HCT116 (cell line): Measurements from ENCODE around the gene CBLIF. TPM values are rescaled to one million over a fixed set of nuclear protein-coding genes. Genes with fewer than 3 reads are reported as not detected.

Source experiments
- ATAC-seq: fragments of 200-7000 bp; cut with Tn5 transposase; 2 replicates; pipeline ENCODE4 v1.9.1; 2020; ENCODE audit warnings: mild to moderate bottlenecking, moderate library complexity
- Bru-seq: library from RNA; stranded (reverse); fragments of 400-500 nt; gene quantifications from one replicate; lab custom pipeline; 2021; lab: Mats Ljungman, UMichigan
- BruChase-seq, 2 experiments: library from RNA; stranded (reverse); fragments of 400-500 nt; gene quantifications; one replicate each; lab custom pipeline; 2021; lab: Mats Ljungman, UMichigan
- BruUV-seq: library from RNA; stranded (reverse); fragments of 400-500 nt; replicated peaks from 2 replicates; lab custom pipeline; 2021; lab: Mats Ljungman, UMichigan
- CTCF ChIA-PET: fragments of 300-600 bp; sonication (Branson Sonifier 250); formaldehyde crosslinking; loops from one replicate; lab custom pipeline; 2021; ENCODE audit warnings: antibody characterized with exemption; lab: Charles Lee
- POLR2A ChIA-PET: fragments of 300-600, 350-600 bp; sonication (Branson Sonifier 250); formaldehyde crosslinking; loops from one replicate; lab custom pipeline; 2021; ENCODE audit warnings: antibody characterized with exemption; lab: Charles Lee
- RAD21 ChIA-PET, 2 experiments: fragments of 300-600 bp; sonication (Branson Sonifier 250); formaldehyde crosslinking; loops; one replicate each; lab custom pipeline; 2023; ENCODE audit warnings: low total read pairs in 2 of 2; ENCODE audit not compliant: uncharacterized antibody in 2 of 2, unreplicated experiment in 2 of 2, low non-redundant PET in 1 of 2; lab: Charles Lee
- DNase-seq: peaks from one replicate; pipeline ENCODE4 v3.0.0-alpha.2; 2010; ENCODE audit warnings: low read depth, low spot score
- H2AFZ ChIP-seq: fragments of 200-600 bp; shearing (Covaris generic), sonication (generic); 2 replicates; pipeline ENCODE4 v1.6.1; 2017; ENCODE audit warnings: low read depth, mixed run types, mixed read lengths, antibody characterized with exemption, low read length; ENCODE audit not compliant: poor library complexity, severe bottlenecking
- H3K27ac ChIP-seq: 2 replicates; pipeline ENCODE4 v1.5.1; 2012; ENCODE audit warnings: low read depth, low read length
- H3K27me3 ChIP-seq: fragments of 200-600 bp; sonication (generic); 2 replicates; pipeline ENCODE4 v1.6.1; 2016; ENCODE audit warnings: mixed run types, low read length, mixed read lengths; ENCODE audit not compliant: insufficient read depth
- H3K36me3 ChIP-seq, 2 experiments: fragments of 200-500 bp in 1 of 2; fragments of 200-600 bp in 1 of 2; sonication (Bioruptor generic) in 1 of 2; sonication (generic) in 1 of 2; 2 replicates each; pipeline versions ENCODE4 v1.5.1 to v1.6.1; 2014 to 2016; ENCODE audit warnings: low read length in 2 of 2, inconsistent platforms in 1 of 2, mixed read lengths in 1 of 2, mixed run types in 1 of 2; ENCODE audit not compliant: insufficient read depth in 2 of 2, control insufficient read depth in 1 of 2
- H3K4me1 ChIP-seq, 2 experiments: fragments of 200-600 bp in 1 of 2; sonication (generic) in 1 of 2; 2 replicates each; pipeline versions ENCODE4 v1.5.1 to v1.6.1; 2012 to 2017; ENCODE audit warnings: low read length in 2 of 2, inconsistent platforms in 1 of 2, mild to moderate bottlenecking in 1 of 2, mixed read lengths in 1 of 2, mixed run types in 1 of 2, moderate library complexity in 1 of 2; ENCODE audit not compliant: insufficient read depth in 2 of 2, control insufficient read depth in 1 of 2
- H3K4me2 ChIP-seq: fragments of 200-600 bp; sonication (generic); 2 replicates; pipeline ENCODE4 v1.6.1; 2017; ENCODE audit warnings: mixed run types, low read length, mixed read lengths
- H3K4me3 ChIP-seq, 2 experiments: fragments of 200-600 bp in 1 of 2; sonication (generic) in 1 of 2; replicated peaks in 1 of 2; 2 replicates each; pipeline ENCODE4 v1.5.1; 2011 to 2016; ENCODE audit warnings: low read length in 2 of 2, control low read depth in 1 of 2, low read depth in 1 of 2, mild to moderate bottlenecking in 1 of 2, mixed read lengths in 1 of 2, mixed run types in 1 of 2
- H3K79me2 ChIP-seq: fragments of 200-600 bp; sonication (generic); 2 replicates; pipeline ENCODE4 v1.6.1; 2017; ENCODE audit warnings: mild to moderate bottlenecking, mixed run types, low read length, moderate library complexity, mixed read lengths; ENCODE audit not compliant: insufficient read depth
- H3K9ac ChIP-seq: fragments of 200-600 bp; sonication (generic); 2 replicates; pipeline ENCODE4 v1.6.1; 2016; ENCODE audit warnings: low read length, mixed read lengths
- H3K9me2 ChIP-seq: fragments of 200-600 bp; sonication (generic), shearing (Covaris generic); 2 replicates; pipeline ENCODE4 v1.6.1; 2017; ENCODE audit warnings: mixed run types, mild to moderate bottlenecking, moderate library complexity; ENCODE audit not compliant: insufficient read depth
- H3K9me3 ChIP-seq, 2 experiments: fragments of 200-500 bp in 1 of 2; fragments of 200-600 bp in 1 of 2; sonication (Bioruptor generic) in 1 of 2; sonication (generic) in 1 of 2; 2 replicates each; pipeline ENCODE4 v1.6.1; 2014 to 2017; ENCODE audit warnings: low read length in 2 of 2, mixed read lengths in 2 of 2, inconsistent platforms in 1 of 2, low read depth in 1 of 2, mild to moderate bottlenecking in 1 of 2, mixed run types in 1 of 2, moderate library complexity in 1 of 2; ENCODE audit not compliant: control insufficient read depth in 1 of 2, insufficient read depth in 1 of 2
- H4K20me1 ChIP-seq: fragments of 200-600 bp; sonication (generic), shearing (Covaris generic); 2 replicates; pipeline ENCODE4 v1.6.1; 2017; ENCODE audit warnings: mixed run types, mild to moderate bottlenecking, moderate library complexity; ENCODE audit not compliant: insufficient read depth
- CBX3 ChIP-seq: IDR thresholded peaks from 2 replicates; pipeline ENCODE4 v1.6.1; 2012; ENCODE audit warnings: low read depth
- CEBPB ChIP-seq: IDR thresholded peaks from 2 replicates; pipeline ENCODE4 v1.6.1; 2012; ENCODE audit warnings: low read depth
- EGR1 ChIP-seq: IDR thresholded peaks from 2 replicates; pipeline ENCODE4 v1.6.1; 2012; ENCODE audit warnings: low read depth
- EZH2 ChIP-seq: fragments of 200-600 bp; sonication (generic); IDR thresholded peaks from 2 replicates; pipeline ENCODE4 v1.6.1; 2017; ENCODE audit warnings: antibody characterized with exemption, mixed run types
- POLR2A ChIP-seq: IDR thresholded peaks from 2 replicates; pipeline ENCODE4 v1.7.0; 2011; ENCODE audit warnings: borderline replicate concordance; ENCODE audit not compliant: insufficient read depth, insufficient read length; ENCODE audit errors: extremely low read depth
- POLR2AphosphoS5 ChIP-seq: IDR thresholded peaks from 2 replicates; pipeline ENCODE4 v1.6.1; 2011; ENCODE audit warnings: mild to moderate bottlenecking, low read depth, low read length, moderate library complexity
- RAD21 ChIP-seq: IDR thresholded peaks from 2 replicates; pipeline ENCODE4 v1.6.1; 2012; ENCODE audit warnings: low read depth, mild to moderate bottlenecking
- SIN3A ChIP-seq: IDR thresholded peaks from 2 replicates; pipeline ENCODE4 v1.6.1; 2012; ENCODE audit warnings: low read depth
- SRF ChIP-seq: IDR thresholded peaks from 2 replicates; pipeline ENCODE4 v1.6.1; 2012; ENCODE audit warnings: low read depth
- TCF7L2 ChIP-seq: IDR thresholded peaks from 2 replicates; pipeline ENCODE4 v1.7.0; 2011; ENCODE audit warnings: borderline replicate concordance, inconsistent platforms; ENCODE audit not compliant: insufficient read depth, insufficient read length; ENCODE audit errors: extremely low read depth
- YY1 ChIP-seq: IDR thresholded peaks from 2 replicates; pipeline ENCODE4 v1.6.1; 2011; ENCODE audit warnings: low read length, low read depth, moderate library complexity, mild to moderate bottlenecking; ENCODE audit not compliant: insufficient replicate concordance; ENCODE audit errors: extremely low read depth
- ZFX ChIP-seq: fragments of 450-650 bp; IDR thresholded peaks from 2 replicates; pipeline ENCODE4 v1.6.1; 2017
- ZNF274 ChIP-seq: fragments of 200-500 bp; sonication (Bioruptor generic); IDR thresholded peaks from 2 replicates; pipeline ENCODE4 v1.6.1; 2014; ENCODE audit warnings: mild to moderate bottlenecking, low read depth, low read length, inconsistent platforms
- intact Hi-C: fragments of 100-400 bp; cut with micrococcal nuclease; formaldehyde crosslinking; loops from 2 replicates; pipeline ENCODE4 v1.10.0; 2022
- long read RNA-seq: library from polyadenylated mRNA; unstranded; transcript quantifications from one replicate; pipeline ENCODE4 v2.0.0, GENCODE V29; 2021; ENCODE audit not compliant: unreplicated experiment
- polyA plus RNA-seq: library from polyadenylated mRNA; unstranded; fragments of >200 nt; gene quantifications from 2 replicates; pipeline ENCODE4 v1.2.1, GENCODE V29; 2012; ENCODE audit warnings: missing spikeins
- total RNA-seq: library from RNA; stranded (reverse); gene quantifications from one replicate; pipeline ENCODE4 v1.2.1, GENCODE V29; 2021; ENCODE audit not compliant: unreplicated experiment
- TF ChIP-seq, protein P1 (sequence below), 3 experiments: fragments of 200-600 bp in 1 of 3; sonication (generic) in 1 of 3; IDR thresholded peaks in 2 of 3; conservative IDR thresholded peaks in 1 of 3; 2 replicates each; pipeline ENCODE4 v1.5.1; 2012 to 2017; ENCODE audit warnings: low read depth in 2 of 3, low read length in 2 of 3, antibody characterized with exemption in 1 of 3, borderline replicate concordance in 1 of 3, control low read depth in 1 of 3, mild to moderate bottlenecking in 1 of 3, mixed read lengths in 1 of 3, mixed run types in 1 of 3, moderate library complexity in 1 of 3; ENCODE audit not compliant: insufficient read depth in 1 of 3
- TF ChIP-seq, protein P2 (sequence below): IDR thresholded peaks from 2 replicates; pipeline ENCODE4 v1.6.1; 2012
- TF ChIP-seq, protein P3 (sequence below): IDR thresholded peaks from 2 replicates; pipeline ENCODE4 v1.6.1; 2011; ENCODE audit warnings: mild to moderate bottlenecking, low read length, moderate library complexity; ENCODE audit not compliant: insufficient replicate concordance; ENCODE audit errors: extremely low read depth
- TF ChIP-seq, protein P4 (sequence below): IDR thresholded peaks from 2 replicates; pipeline ENCODE4 v1.6.1; 2012
- TF ChIP-seq, protein P5 (sequence below): IDR thresholded peaks from 2 replicates; pipeline ENCODE4 v1.6.1; 2012; ENCODE audit warnings: low read depth

CBLIF gene
- total RNA-seq (not detected), Bru-seq, nascent RNA (not detected), BruChase-seq, experiment 1, labeled RNA remaining after a 6-hour chase (not detected), BruChase-seq, experiment 2, labeled RNA remaining after a 2-hour chase (not detected)
- not detected in 2 replicates for polyA plus RNA-seq
- long read RNA-seq: 0 reads

DNA sequence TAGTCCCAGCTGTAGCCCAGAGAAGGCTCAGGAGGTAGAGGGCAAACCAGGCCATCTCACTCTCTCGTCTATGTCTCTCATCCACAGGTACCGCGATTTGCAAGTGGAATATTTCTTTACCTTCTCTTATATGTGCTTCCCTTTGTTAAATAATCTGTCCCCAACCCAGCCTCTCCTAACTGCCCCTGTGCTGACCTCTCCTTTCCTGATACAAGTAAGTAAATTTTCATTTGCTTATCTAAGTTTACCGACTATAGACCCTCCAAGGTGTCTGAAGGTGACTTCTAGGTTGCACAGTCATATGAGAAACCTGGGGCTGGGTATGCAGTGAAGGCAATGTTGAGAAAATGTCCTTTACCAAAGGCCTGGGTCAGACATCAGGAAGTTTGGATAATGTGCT, at the start of gene CBLIF:
TSS of gene CBLIF (minus strand) at position 101 of the 400 bp plus-strand sequence. CDS start at position 55, 46 bp downstream.
- H3K9me3 ChIP-seq: no peaks in the 10 kb centered on the region
- no peak within 1 kb of the TSS for H3K27ac ChIP-seq
- H3K4me2 ChIP-seq: no peak within 1 kb of the TSS
- H3K4me1 ChIP-seq: no peaks in the 10 kb centered on the region
- CTCF ChIA-PET: interaction anchor here (1.3 kb wide), 1 partner anchor 73 kb away, joined by 4 read pairs; no protein-coding TSS in a partner anchor
- H3K4me3 ChIP-seq: no peak within 1 kb of the TSS
- DNase-seq (no peak), ATAC-seq (no peak)
- no peak within 1 kb of the TSS for H3K9ac ChIP-seq
- no peaks in the 10 kb centered on the region for H3K27me3 ChIP-seq
- RAD21 ChIA-PET: no interaction called here
- H3K9me2 ChIP-seq: no peaks in the 10 kb centered on the region
- H2AFZ ChIP-seq: no peak within 1 kb of the TSS
- POLR2A ChIA-PET: no interaction called here
- no TSS peak for BruUV-seq
- H3K36me3 ChIP-seq: no peaks in the 10 kb centered on the region
- TF ChIP-seq CBX3 (no peak), SIN3A (no peak), RAD21 (no peak), ZNF274 (no peak), YY1 (no peak), POLR2A (no peak), CEBPB (no peak), ZFX (no peak), SRF (no peak), EGR1 (no peak), POLR2AphosphoS5 (no peak), TCF7L2 (no peak), EZH2 (no peak)
- TF ChIP-seq, protein P1, sequence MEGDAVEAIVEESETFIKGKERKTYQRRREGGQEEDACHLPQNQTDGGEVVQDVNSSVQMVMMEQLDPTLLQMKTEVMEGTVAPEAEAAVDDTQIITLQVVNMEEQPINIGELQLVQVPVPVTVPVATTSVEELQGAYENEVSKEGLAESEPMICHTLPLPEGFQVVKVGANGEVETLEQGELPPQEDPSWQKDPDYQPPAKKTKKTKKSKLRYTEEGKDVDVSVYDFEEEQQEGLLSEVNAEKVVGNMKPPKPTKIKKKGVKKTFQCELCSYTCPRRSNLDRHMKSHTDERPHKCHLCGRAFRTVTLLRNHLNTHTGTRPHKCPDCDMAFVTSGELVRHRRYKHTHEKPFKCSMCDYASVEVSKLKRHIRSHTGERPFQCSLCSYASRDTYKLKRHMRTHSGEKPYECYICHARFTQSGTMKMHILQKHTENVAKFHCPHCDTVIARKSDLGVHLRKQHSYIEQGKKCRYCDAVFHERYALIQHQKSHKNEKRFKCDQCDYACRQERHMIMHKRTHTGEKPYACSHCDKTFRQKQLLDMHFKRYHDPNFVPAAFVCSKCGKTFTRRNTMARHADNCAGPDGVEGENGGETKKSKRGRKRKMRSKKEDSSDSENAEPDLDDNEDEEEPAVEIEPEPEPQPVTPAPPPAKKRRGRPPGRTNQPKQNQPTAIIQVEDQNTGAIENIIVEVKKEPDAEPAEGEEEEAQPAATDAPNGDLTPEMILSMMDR (IDR thresholded peaks at IDR 0.05 in 2 of 3, conservative IDR thresholded peaks at IDR 0.05 in 1 of 3; ENCODE audit: borderline replicate concordance in 1 of 3, insufficient read depth in 1 of 3, low read depth in 2 of 3, low read length in 2 of 3): no peak
- TF ChIP-seq, protein P2, sequence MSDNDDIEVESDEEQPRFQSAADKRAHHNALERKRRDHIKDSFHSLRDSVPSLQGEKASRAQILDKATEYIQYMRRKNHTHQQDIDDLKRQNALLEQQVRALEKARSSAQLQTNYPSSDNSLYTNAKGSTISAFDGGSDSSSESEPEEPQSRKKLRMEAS: no peak
- TF ChIP-seq, protein P3, sequence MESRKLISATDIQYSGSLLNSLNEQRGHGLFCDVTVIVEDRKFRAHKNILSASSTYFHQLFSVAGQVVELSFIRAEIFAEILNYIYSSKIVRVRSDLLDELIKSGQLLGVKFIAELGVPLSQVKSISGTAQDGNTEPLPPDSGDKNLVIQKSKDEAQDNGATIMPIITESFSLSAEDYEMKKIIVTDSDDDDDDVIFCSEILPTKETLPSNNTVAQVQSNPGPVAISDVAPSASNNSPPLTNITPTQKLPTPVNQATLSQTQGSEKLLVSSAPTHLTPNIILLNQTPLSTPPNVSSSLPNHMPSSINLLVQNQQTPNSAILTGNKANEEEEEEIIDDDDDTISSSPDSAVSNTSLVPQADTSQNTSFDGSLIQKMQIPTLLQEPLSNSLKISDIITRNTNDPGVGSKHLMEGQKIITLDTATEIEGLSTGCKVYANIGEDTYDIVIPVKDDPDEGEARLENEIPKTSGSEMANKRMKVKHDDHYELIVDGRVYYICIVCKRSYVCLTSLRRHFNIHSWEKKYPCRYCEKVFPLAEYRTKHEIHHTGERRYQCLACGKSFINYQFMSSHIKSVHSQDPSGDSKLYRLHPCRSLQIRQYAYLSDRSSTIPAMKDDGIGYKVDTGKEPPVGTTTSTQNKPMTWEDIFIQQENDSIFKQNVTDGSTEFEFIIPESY: no peak
- TF ChIP-seq, protein P4, sequence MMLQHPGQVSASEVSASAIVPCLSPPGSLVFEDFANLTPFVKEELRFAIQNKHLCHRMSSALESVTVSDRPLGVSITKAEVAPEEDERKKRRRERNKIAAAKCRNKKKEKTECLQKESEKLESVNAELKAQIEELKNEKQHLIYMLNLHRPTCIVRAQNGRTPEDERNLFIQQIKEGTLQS: no peak
- TF ChIP-seq, protein P5, sequence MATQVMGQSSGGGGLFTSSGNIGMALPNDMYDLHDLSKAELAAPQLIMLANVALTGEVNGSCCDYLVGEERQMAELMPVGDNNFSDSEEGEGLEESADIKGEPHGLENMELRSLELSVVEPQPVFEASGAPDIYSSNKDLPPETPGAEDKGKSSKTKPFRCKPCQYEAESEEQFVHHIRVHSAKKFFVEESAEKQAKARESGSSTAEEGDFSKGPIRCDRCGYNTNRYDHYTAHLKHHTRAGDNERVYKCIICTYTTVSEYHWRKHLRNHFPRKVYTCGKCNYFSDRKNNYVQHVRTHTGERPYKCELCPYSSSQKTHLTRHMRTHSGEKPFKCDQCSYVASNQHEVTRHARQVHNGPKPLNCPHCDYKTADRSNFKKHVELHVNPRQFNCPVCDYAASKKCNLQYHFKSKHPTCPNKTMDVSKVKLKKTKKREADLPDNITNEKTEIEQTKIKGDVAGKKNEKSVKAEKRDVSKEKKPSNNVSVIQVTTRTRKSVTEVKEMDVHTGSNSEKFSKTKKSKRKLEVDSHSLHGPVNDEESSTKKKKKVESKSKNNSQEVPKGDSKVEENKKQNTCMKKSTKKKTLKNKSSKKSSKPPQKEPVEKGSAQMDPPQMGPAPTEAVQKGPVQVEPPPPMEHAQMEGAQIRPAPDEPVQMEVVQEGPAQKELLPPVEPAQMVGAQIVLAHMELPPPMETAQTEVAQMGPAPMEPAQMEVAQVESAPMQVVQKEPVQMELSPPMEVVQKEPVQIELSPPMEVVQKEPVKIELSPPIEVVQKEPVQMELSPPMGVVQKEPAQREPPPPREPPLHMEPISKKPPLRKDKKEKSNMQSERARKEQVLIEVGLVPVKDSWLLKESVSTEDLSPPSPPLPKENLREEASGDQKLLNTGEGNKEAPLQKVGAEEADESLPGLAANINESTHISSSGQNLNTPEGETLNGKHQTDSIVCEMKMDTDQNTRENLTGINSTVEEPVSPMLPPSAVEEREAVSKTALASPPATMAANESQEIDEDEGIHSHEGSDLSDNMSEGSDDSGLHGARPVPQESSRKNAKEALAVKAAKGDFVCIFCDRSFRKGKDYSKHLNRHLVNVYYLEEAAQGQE: no peak
- no peaks in the 10 kb centered on the region for H3K79me2 ChIP-seq
- no peaks in the 10 kb centered on the region for H4K20me1 ChIP-seq
- intact Hi-C loops: no loop called here
